NCI-H2107 treated with DMSO at 0.1 percent for 48 hours (cell line): ENCODE data around the gene JCAD.
"Not testable (repeated sequence)": the region's sequence is repeated elsewhere in the genome, so short reads cannot be mapped to it uniquely, and the experiment has no call there.

Experiments
- DNase-seq: peaks from one replicate; lab custom pipeline; 2025; ENCODE audit not compliant: unreplicated experiment; lab: John Stamatoyannopoulos, UW

Gene JCAD

DNA sequence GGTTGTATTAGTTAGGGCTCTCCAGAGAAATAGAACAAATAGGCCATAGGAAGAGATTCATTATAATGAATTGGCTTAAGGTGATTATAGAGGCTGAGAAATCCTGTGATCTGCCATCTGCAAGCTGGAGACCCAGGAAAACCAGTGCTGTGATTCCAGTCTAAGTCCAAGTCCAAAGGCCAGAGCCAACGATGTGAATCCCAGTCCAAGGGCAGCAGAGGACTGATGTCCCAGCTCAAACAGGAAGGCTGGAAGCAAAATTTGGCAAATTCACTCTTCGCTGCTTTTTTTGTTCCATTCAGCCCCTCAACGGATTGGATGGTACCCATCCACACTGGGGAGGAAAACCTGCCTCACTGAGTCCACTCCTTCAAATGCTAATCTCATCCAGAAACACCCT, 68.0 kb downstream of the JCAD start:
- no peak for DNase-seq

DNA sequence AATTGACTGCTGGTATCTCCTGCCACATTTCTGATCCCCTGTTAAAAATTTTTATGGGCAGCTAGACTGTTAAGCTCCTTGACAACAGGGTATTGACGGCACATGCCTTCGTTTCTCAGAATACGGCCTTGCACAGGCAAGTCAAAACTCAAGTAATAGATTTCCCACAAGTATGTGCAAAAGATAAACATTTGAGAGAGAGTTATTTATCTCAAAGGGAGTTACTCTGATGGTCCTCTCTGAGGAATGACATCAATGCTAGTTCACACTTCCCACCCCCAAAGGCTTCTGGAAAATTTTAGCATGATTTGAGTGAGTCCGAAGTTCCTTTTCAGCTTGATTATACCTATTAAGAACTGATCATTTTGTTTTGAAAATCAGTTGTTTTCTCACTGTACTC, 71.9 kb downstream of the JCAD start:
- no peak for DNase-seq

DNA sequence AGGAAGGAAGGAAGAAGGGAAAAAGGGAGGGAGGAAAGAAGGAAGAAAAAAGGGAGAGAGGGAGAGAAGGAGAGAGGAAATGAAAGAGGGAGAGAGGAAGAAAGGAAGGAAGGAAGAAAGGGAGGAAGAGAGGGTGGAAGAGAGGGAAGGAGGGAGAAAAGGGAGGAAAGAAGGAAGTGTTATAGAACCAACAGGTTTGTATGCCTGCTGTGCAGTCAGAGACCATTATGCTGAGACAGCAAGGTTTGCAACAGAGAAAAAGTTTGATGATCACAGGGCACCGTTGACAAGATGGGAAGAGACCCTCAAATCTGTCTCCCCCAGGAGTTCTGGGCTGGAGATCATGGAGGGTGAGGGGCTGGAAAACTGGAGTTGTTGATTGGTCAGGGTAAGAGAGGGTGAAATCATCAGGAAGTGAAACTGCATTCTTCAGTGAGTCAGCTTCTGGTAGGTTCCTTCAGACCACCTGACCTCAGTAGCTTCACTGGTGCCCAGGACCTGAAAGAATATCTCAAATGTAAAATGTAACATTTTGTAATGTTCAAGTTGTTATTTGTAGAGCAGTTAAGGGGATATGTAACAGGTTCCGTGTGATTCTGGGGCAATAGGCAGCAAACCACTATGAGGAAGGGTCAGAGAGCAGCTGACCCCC, 76.3 kb downstream of the JCAD start:
- no peak for DNase-seq

DNA sequence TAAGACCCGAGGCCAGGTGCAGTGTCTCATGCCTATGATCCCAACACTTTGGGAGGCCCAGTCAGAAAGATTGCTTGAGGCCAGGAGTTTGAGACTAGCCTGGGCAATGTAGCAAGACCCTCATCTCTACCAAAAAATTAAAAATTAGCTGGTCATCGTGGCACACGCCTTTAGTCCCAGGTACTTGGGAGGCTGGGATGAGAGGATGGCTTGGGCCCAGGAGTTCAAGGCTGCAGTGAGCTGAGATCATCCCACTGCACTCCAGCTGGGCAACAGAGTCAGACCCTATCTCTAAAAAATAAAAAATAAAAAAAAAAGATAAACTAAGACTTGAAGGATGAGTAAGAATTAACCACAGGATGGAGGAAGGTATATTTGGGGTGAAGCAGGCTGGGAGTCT, 77.9 kb downstream of the JCAD start:
- no peak for DNase-seq

DNA sequence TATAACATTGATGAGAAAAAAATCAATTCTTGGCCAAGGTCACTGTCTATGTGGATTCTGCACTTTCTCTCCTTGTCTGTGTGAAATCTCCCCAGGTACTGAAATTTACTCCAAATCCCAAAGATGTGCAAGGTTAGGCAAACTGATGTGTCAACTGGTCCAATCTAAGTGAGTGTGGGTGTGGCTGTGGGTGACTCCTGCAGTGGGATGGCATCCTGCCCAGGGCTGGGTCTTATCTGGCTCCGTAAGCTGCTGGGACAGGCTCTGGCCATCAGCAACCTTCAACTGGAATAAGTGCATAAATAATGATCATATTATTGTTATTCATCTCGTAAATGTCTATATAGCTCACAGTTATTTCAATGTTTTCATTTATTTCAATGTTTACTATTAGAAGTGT, 79.3 kb downstream of the JCAD start:
- no peak for DNase-seq

DNA sequence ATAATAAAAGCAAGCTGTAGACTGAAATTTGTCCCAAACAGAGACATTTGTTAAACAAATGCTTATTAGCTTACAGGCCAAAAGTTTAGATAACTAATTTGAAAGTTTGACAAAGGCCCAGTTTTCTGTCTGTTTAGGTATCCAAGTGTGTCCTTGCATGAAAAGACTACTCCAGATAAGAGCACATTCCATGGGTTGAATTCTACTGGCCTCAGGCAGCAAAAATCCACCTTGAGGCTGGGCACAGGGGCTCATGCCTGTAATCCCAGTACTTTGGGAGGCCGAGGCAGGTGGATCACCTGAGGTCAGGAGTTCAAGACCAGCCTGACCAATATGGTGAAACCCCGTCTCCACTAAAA, 80.0 kb downstream of the JCAD start:
- DNase-seq = not testable (repeated sequence)

DNA sequence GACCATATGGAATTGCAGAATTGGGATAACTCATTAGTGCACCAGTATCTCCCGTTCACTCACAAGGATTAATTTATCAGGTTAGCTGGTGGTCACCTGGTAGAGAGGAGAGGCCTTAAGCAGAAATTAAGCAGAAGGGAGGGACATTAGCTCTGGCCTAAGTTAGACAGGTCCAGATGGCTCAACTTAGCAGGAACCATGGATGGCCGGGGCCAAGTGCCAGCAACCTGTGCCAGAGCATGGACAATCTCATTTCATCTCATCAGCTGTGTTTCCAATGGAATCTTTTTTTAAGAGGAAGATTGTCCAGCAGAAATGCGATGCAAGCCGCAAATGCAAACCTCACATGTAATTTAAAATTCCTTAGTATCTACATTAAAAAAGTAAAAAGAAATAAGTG, 82.2 kb downstream of the JCAD start:
- DNase-seq = no peak

DNA sequence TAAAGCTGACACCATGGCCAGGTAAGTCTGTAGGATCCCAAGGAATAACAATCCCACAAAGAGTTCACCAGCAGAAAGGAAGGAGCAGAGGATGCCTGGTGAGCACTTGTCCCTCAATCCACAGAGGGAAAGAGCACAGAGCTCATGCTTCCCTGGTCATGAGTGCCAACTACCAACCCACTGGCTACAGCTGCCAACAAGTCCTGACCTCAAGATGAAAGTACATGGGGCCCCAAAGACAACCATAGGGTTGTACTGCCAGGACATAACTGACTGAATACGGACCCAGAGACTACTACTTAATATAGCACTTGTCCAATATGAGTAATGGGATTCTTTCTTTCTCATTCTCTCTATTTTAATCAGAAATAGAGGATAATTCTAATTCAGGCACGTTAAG, 83.3 kb downstream of the JCAD start:
- no peak for DNase-seq

DNA sequence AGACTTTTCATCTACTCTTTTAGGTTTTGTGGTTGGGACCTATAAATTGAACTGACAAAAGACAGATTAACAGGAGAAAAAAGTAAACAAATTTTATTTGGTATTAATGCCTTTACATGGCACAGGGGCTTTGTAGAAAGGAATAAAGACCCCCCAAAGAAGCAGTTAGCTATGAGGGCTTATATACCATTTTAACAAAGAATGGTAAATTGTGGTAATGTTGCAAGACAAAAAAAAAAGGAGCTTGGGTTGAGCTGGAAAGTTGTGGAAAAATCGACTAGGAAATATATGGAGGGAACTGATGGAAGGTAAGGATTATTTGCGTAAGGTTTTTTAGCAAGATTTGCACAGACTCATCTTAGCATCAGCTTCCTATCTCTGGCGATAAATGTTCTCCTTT, 84.6 kb downstream of the JCAD start:
- no peak for DNase-seq

DNA sequence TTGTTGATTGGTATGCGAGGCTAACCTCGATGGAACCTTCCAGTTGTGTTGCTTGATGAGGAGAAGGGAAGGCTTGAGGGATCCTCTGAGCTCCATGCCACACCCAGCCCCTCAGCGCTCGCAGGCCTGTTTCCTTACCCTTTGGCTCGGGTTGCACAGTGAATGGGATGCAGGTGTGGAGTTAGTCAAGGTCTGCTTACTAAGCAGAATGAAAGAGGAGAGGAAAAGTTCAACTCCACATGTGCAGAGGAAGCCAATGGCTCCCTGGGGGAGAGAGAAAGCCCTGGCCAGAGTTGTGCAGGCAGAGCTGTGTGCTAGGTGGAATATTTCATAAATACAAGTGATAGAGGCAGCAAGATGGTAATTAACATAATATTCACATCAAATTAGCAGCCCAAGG, 85.5 kb downstream of the JCAD start:
- DNase-seq = peak; percentile 2

DNA sequence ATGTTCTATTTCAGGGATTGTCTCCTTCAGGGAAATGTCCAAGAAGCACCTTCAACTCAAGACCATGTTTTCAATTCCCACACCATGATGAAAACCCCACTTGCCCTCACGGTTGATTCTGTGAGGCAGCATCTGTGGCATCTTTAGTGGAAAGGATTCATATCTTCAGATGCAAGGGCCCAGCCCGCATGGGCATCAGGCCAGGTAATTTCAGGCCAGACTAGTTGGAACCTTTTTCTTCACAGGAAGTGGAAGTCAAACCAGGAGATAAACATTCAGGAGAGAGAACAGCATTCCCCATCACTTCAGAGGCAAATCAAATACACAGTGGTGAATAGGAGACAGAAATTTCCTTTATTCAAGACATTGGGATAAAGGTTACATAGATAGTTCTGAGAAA, 88.8 kb downstream of the JCAD start:
- no peak for DNase-seq

DNA sequence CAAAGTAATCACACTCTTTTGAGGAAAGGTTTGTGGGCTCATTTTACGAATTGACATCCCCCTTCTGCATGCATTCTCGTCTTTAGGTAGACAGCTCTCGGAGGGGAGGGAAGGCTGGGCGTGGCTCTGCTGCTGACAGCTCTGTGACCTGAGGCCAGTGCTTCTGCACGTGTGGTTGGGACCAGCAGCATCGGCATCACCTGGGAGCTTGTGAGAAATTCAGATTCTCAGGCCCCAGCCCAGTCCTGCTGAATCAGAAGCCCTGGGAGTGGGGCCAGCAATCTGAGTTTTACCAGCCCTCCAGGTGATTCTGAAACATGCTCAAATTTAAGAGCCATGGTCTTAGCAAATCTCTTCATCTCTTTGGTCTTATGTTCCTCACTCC, 89.4 kb downstream of the JCAD start:
- no peak for DNase-seq

DNA sequence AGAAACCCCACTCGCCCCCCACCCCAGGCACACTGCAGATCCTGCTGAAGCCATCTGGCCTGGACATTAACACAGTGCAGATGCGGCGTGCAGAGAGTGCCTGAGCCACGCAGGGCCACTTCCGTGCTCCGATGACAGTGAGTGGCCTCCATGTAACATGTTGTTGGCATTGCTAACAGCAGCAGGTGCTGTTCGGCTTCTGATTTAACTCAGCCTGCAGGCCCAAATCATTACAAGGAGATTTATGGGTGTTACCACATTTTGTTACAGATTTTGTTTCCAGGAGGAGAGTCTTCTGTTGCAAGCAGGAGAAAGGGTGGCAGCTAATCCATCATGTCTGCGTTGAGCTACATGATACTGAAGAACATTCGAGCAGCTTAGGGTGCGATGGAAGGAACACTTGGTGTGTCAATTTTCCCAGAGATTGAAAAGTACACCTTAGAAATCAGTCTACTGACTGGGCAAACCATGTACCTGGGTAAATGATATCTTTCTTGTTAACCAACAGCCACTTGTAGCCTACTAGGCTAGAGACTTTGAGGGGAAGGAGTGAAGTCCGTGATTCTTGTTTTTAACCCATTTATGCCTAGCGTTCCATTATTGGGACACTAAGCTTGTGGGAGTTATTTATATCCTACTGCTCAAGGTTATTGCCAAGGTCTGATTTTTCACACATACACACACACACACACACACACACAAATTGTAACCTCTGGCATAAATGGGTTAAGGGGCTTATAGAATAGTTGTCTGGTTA, 90.0 kb downstream of the JCAD start:
- DNase-seq = no peak

DNA sequence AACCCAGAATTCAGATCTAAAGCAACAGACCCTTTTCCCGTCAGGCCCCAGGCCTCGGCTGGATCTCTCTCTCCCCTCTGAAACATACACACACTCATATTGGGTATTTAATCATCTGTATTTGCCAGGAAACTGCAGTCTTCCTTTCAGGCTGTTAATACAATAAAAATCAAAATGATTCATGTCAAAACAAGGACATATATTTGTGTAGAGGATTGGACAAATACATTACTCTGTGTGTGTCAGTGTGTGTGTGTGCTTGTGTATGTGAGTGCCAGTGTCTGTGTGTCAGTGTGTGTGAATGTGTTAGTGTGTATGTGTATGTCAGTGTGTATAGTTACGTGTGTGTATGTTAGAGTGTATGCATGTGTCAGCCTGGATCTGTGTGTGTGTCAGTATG, 90.8 kb downstream of the JCAD start:
- no peak for DNase-seq

DNA sequence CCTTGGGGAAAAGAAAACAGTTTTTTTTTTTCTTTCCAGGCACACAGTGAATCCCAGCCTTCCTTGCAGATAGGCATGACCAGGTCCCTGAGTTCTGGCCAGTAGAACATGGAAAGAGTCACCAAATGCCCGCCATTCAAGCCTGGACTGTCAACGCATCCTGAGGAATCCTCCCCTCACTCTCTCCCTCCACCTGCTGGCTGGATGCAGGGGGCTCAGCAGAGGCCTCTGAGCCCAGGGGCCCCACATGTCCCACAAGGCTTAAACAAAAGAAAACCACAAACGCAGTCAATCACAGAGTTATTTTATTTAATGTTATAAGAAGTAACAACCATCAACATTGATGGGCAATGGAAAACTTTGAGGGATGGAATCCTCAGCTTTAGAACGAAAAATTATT, 93.1 kb downstream of the JCAD start:
- no peak for DNase-seq
